ENCODE data around the gene PPP1R9A. TPM values are rescaled to one million over a fixed set of nuclear protein-coding genes. Genes with fewer than 3 reads are reported as not detected.
A peak's percentile ranks its signal among the peaks of the same experiment; 100 is the strongest.

Gene PPP1R9A
- total RNA-seq, 4 donors from 2014 or later = 0.51 to 2.7 (median 1.4) TPM

GRCh38 chr7:94904982-94905381 is 2.4 kb upstream of the PPP1R9A start:
- intact Hi-C loops (cut with DNase I; ENCODE audit: low total_unique reads) = no loop called here
- no peak for DNase-seq (ENCODE audit: low spot score in 2 of 2)
- 83 to 93% methylated on average over 1 of the region's 1 CpG for WGBS, 2 donors
- TF ChIP-seq POLR2A (IDR thresholded peaks at IDR 0.05) (no peak), CTCF (IDR thresholded peaks at IDR 0.05) (no peak)
- H3K4me3 ChIP-seq (ENCODE audit: low read depth, poor library complexity, severe bottlenecking) = no peak overlapping the region

DNA sequence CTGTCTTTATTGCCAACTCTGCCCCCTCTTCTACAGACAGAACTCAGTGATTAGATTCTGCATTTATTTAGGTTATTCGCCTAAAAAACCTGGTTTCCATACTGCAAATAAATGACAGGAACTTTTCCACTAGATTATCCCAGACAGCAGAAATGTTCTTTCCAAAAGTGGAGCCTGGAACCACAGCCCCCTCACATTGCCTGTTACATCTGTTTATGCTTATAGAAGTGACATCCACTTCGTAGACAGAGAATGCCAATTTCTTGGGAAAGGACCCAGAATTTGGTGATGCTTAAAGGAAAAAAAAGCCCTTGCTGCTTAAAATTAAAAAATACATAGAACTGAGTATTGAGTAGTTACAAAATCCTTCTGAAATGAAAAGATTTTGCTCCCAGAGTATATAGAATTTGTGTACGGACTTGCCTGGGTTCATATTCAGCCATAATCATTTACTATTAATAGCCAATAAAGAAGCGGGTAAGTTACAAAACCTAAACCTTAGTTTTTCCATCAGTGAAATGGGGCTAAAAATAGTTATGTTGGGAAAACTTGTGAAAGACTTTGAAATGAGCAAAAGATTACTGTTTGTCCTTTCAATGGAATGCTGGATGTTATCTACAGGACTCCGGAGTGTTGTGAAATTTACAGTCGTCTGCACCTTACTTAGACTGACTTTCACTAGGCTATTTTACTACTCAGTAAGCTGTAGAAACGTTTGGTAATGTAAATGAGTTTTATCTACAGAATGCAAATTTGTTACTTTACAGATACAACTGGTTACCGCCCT is 1.1 kb upstream of the PPP1R9A start:
- TF ChIP-seq POLR2A (IDR thresholded peaks at IDR 0.05) (no peak), CTCF (IDR thresholded peaks at IDR 0.05) (no peak)
- DNase-seq (ENCODE audit: low spot score in 2 of 2) = no peak
- WGBS, 2 donors = 66 to 71% methylated on average over 8 of the region's 8 CpGs

DNA sequence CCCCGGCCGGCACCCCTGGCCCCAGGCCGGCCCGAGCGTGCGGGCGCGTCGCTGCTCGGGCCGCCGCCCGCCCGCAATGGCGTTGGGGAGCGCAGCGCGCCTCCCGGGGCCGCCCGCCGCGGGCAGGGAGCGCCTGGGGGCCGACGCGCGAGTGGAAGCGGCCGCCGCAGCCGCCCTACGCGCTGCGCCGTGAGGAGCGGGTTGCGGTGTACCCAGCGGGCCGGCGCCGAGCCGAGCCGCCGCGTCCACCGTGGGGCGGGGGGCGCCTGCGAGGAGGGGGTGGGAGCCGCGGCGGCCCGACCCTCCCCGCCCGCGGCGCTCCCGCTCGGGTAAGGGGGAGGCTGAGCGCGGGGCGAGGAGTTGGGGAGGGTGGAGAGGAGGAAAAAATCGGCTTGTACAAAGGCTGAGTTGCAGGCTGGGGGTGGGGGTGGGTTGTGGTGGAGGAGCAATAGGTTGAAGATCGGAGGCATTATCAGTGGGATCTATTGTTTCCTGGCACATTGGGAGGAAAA is 473 bp downstream of the PPP1R9A start:
- DNase-seq (ENCODE audit: low spot score in 2 of 2) = no peak
- peak overlapping the region; percentile 33 for H3K4me3 ChIP-seq (ENCODE audit: low read depth, poor library complexity, severe bottlenecking)
- intact Hi-C loops (cut with DNase I; ENCODE audit: low total_unique reads) = no loop called here
- TF ChIP-seq CTCF (IDR thresholded peaks at IDR 0.05) (no peak), POLR2A (IDR thresholded peaks at IDR 0.05) (no peak)
- WGBS, 2 donors = 1 to 2% methylated on average over 17 to 33 of the region's 65 CpGs

More for the DNA sequence above, 1.1 kb upstream of the PPP1R9A start:
- intact Hi-C loops (cut with DNase I; ENCODE audit: low total_unique reads) = no loop called here
- no peak overlapping the region for H3K4me3 ChIP-seq (ENCODE audit: low read depth, poor library complexity, severe bottlenecking)

DNA sequence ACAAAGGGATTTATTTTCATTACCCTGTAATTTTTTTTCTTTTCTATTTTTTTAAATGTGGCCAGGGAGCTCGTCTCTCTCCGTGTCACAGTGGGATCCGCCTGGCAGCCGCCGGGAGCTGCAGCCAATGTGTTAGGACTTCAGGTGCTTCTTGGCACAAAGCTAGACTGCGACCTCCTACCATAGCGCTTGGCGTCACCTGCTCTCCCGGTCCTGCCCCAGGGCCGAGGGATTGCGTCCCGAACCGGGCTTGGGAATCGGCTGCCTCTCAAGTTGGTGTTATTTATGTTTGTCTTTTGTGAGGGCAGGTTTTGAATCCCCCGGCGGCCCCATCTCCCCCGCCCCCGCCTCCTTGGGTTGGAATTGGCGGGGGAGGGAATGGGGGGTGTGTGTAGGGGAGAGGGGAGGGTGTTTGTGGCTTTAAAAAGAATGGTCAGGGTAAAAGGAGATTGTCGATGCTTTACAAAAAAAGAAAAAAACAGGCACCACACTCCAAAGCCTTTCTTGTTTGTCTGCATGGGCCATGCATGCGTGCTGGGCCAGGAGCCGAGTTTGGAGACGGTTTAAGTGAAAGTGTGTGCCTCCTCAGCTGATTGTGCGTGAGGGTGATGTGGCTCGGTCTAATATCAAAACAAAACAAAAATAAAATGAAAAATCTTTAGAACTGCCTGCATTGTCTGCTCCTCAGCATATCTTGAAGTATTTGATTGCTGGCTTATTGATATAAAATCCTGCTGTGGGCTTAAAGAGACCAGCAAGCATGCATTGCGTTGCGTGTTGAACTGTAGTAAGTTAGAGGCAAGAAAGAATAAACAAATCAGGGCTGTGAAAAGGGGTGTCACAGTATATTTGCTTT is 1.2 kb downstream of the PPP1R9A start:
- TF ChIP-seq POLR2A (IDR thresholded peaks at IDR 0.05) (no peak), CTCF (IDR thresholded peaks at IDR 0.05) (no peak)
- 4 to 5% methylated on average over 27 of the region's 27 CpGs for WGBS, 2 donors
- no peak overlapping the region for H3K4me3 ChIP-seq (ENCODE audit: low read depth, poor library complexity, severe bottlenecking)
- DNase-seq (ENCODE audit: low spot score in 2 of 2) = no peak
- intact Hi-C loops (cut with DNase I; ENCODE audit: low total_unique reads) = no loop called here

- DNase-seq (ENCODE audit: low spot score in 2 of 2) = no peak
- H3K4me3 ChIP-seq (ENCODE audit: low read depth, poor library complexity, severe bottlenecking) = no peak overlapping the region
- TF ChIP-seq POLR2A (IDR thresholded peaks at IDR 0.05) (no peak), CTCF (IDR thresholded peaks at IDR 0.05) (no peak)
- intact Hi-C loops (cut with DNase I; ENCODE audit: low total_unique reads) = no loop called here
- 72 to 78% methylated on average over 2 of the region's 2 CpGs for WGBS, 2 donors
Observed at GRCh38 chr7:94909179-94909466, 1.7 kb downstream of the PPP1R9A start.
